ENCODE data around the gene BCKDHA.
"Not testable (repeated sequence)": the region's sequence is repeated elsewhere in the genome, so short reads cannot be mapped to it uniquely, and the experiment has no call there.

DNA sequence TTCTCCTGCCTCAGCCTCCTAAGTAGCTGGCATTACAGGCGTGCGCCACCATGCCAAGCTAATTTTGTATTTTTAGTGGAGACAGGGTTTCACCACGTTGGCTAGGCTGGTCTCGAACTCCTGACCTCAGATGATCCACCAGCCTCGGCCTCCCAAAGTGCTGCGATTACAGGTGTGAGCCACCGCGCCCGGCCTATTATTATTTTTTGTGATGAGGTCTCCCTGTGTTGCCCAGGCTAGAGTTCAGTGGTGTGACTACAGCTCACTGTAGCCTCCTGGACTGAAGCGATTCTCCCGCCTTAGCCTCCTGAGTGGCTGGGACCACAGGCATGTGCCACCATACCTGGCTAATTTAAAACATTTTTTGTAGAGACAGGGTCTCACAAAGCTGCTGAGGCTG is 37.8 kb downstream of the BCKDHA start:
- not testable (repeated sequence) for TF ChIP-seq CTCF (IDR thresholded peaks at IDR 0.05 in 4 of 5, conservative IDR thresholded peaks at IDR 0.05 in 1 of 5); POLR2A (IDR thresholded peaks at IDR 0.05)

All from gastrocnemius medialis (tissue), 4 donors.